Stimulated activated CD8-positive, alpha-beta memory T cell treated with anti-CD3 and anti-CD28 coated beads, Interleukin-4, amount 100 ng/mL, for 4 hours (primary cell): ENCODE results near the gene MACROD2.

Source experiments
- DNase-seq, 2 donors: peaks; one replicate each; pipeline ENCODE4 v3.0.0-alpha.2; 2020; ENCODE audit warnings: low read depth in 2 of 2, low spot score in 1 of 2

MACROD2 gene

GRCh38 chr20:15593081-15593480 is 1597.8 kb downstream of the MACROD2 start:
- no peak for DNase-seq

- no peak for DNase-seq
Observed at GRCh38 chr20:15594158-15594695, 1598.9 kb downstream of the MACROD2 start.

GRCh38 chr20:15596220-15596890 is 1601.0 kb downstream of the MACROD2 start:
- DNase-seq, result no peak

- DNase-seq, result no peak
Observed at GRCh38 chr20:15597306-15597705, 1602.0 kb downstream of the MACROD2 start.

GRCh38 chr20:15599961-15600360 is 1604.6 kb downstream of the MACROD2 start:
- no peak for DNase-seq

- no peak for DNase-seq
Observed at GRCh38 chr20:15600565-15600964, 1605.2 kb downstream of the MACROD2 start.

- DNase-seq, result no peak
Observed at GRCh38 chr20:15603506-15603905, 1608.2 kb downstream of the MACROD2 start.

GRCh38 chr20:15603978-15604805 is 1608.9 kb downstream of the MACROD2 start:
- DNase-seq, result no peak

- no peak for DNase-seq
Observed at GRCh38 chr20:15609921-15610320, 1614.6 kb downstream of the MACROD2 start.

GRCh38 chr20:15610787-15611186 is 1615.5 kb downstream of the MACROD2 start:
- no peak for DNase-seq

GRCh38 chr20:15611541-15611940 is 1616.2 kb downstream of the MACROD2 start:
- no peak for DNase-seq

- DNase-seq, result no peak
Observed at GRCh38 chr20:15612198-15612597, 1616.9 kb downstream of the MACROD2 start.

- no peak for DNase-seq
Observed at GRCh38 chr20:15612769-15613168, 1617.5 kb downstream of the MACROD2 start.

GRCh38 chr20:15613530-15613929 is 1618.2 kb downstream of the MACROD2 start:
- DNase-seq, result no peak

GRCh38 chr20:15616626-15617025 is 1621.3 kb downstream of the MACROD2 start:
- DNase-seq, result no peak

GRCh38 chr20:15618110-15618509 is 1622.8 kb downstream of the MACROD2 start:
- DNase-seq, result no peak

- DNase-seq, result no peak
Observed at GRCh38 chr20:15618912-15619311, 1623.6 kb downstream of the MACROD2 start.

GRCh38 chr20:15619341-15619740 is 1624.0 kb downstream of the MACROD2 start:
- DNase-seq, result no peak

GRCh38 chr20:15619816-15620215 is 1624.5 kb downstream of the MACROD2 start:
- no peak for DNase-seq

GRCh38 chr20:15622368-15622767 is 1627.1 kb downstream of the MACROD2 start:
- no peak for DNase-seq

GRCh38 chr20:15623215-15623614 is 1627.9 kb downstream of the MACROD2 start:
- no peak for DNase-seq

GRCh38 chr20:15625981-15626380 is 1630.7 kb downstream of the MACROD2 start:
- DNase-seq, result no peak
